H9 (cell line): Measurements from ENCODE around the gene MARCOL. TPM values are rescaled to one million over a fixed set of nuclear protein-coding genes. Genes with fewer than 3 reads are reported as not detected.

Experiments used
- DNase-seq: peaks from one replicate; pipeline ENCODE4 v3.0.0-alpha.2; 2017
- H2AFZ ChIP-seq: one replicate; pipeline ENCODE4 v1.6.1; 2013; ENCODE audit warnings: mild to moderate bottlenecking, low read length, control low read depth, moderate library complexity
- H2AK5ac ChIP-seq: 2 replicates; pipeline ENCODE4 v1.6.1; 2013; ENCODE audit warnings: low read length, control low read depth, mixed read lengths; ENCODE audit not compliant: insufficient read length
- H2BK120ac ChIP-seq: one replicate; pipeline ENCODE4 v1.6.1; 2013; ENCODE audit warnings: low read depth, mild to moderate bottlenecking, low read length, control low read depth, inconsistent platforms; ENCODE audit not compliant: poor library complexity, severe bottlenecking
- H2BK12ac ChIP-seq: 2 replicates; pipeline ENCODE4 v1.6.1; 2013; ENCODE audit warnings: low read length, control low read depth, mixed read lengths, low read depth; ENCODE audit not compliant: insufficient read length
- H2BK15ac ChIP-seq: 2 replicates; pipeline ENCODE4 v1.6.1; 2013; ENCODE audit warnings: low read depth, low read length, control low read depth
- H2BK20ac ChIP-seq: one replicate; pipeline ENCODE4 v1.6.1; 2013; ENCODE audit warnings: low read depth, mild to moderate bottlenecking, low read length, control low read depth, inconsistent platforms; ENCODE audit not compliant: poor library complexity, severe bottlenecking
- H2BK5ac ChIP-seq: 2 replicates; pipeline ENCODE4 v1.6.1; 2013; ENCODE audit warnings: low read length, control low read depth, mixed read lengths; ENCODE audit not compliant: insufficient read length
- H3K14ac ChIP-seq: 2 replicates; pipeline ENCODE4 v1.6.1; 2013; ENCODE audit warnings: low read length, control low read depth; ENCODE audit not compliant: insufficient read depth
- H3K18ac ChIP-seq: 2 replicates; pipeline ENCODE4 v1.6.1; 2013; ENCODE audit warnings: low read depth, mild to moderate bottlenecking, mixed read lengths, low read length, control low read depth; ENCODE audit not compliant: insufficient read length
- H3K23ac ChIP-seq: 2 replicates; pipeline ENCODE4 v1.6.1; 2013; ENCODE audit warnings: low read length, control low read depth, mixed read lengths, low read depth; ENCODE audit not compliant: insufficient read length
- H3K23me2 ChIP-seq: 2 replicates; pipeline ENCODE4 v1.6.1; 2013; ENCODE audit warnings: low read depth, mild to moderate bottlenecking, mixed read lengths, low read length, control low read depth; ENCODE audit not compliant: insufficient read length, poor library complexity, severe bottlenecking
- H3K27ac ChIP-seq: 2 replicates; pipeline ENCODE4 v1.5.1; 2013; ENCODE audit warnings: low read length, control low read depth, mixed read lengths, low read depth; ENCODE audit not compliant: insufficient read length
- H3K27me3 ChIP-seq: 2 replicates; pipeline ENCODE4 v1.6.1; 2013; ENCODE audit warnings: low read length, control low read depth, inconsistent platforms; ENCODE audit not compliant: insufficient read depth
- H3K4ac ChIP-seq: 2 replicates; pipeline ENCODE4 v1.6.1; 2013; ENCODE audit warnings: low read depth, mild to moderate bottlenecking, control low read depth, inconsistent platforms, low read length, moderate library complexity
- H3K4me1 ChIP-seq: 2 replicates; pipeline ENCODE4 v1.6.1; 2013; ENCODE audit warnings: low read length, control low read depth, inconsistent platforms; ENCODE audit not compliant: insufficient read depth
- H3K4me2 ChIP-seq: 2 replicates; pipeline ENCODE4 v1.6.1; 2013; ENCODE audit warnings: low read length, control low read depth, mixed read lengths; ENCODE audit not compliant: insufficient read length, insufficient read depth
- H3K56ac ChIP-seq: 2 replicates; pipeline ENCODE4 v1.6.1; 2013; ENCODE audit warnings: low read depth, mild to moderate bottlenecking, mixed read lengths, low read length, control low read depth; ENCODE audit not compliant: insufficient read length
- H3K79me1 ChIP-seq: 2 replicates; pipeline ENCODE4 v1.6.1; 2013; ENCODE audit warnings: low read depth, mild to moderate bottlenecking, moderate library complexity, low read length, control low read depth, inconsistent platforms; ENCODE audit not compliant: insufficient read depth, poor library complexity, severe bottlenecking
- H3K79me2 ChIP-seq: 2 replicates; pipeline ENCODE4 v1.6.1; 2013; ENCODE audit warnings: low read length, control low read depth, inconsistent platforms; ENCODE audit not compliant: insufficient read depth
- H3K9ac ChIP-seq: 2 replicates; pipeline ENCODE4 v1.6.1; 2013; ENCODE audit warnings: low read length, control low read depth, mixed read lengths; ENCODE audit not compliant: insufficient read length; ENCODE audit errors: extremely low read depth
- H3K9me3 ChIP-seq: one replicate; pipeline ENCODE4 v1.6.1; 2013; ENCODE audit warnings: low read depth, low read length, inconsistent platforms; ENCODE audit not compliant: control insufficient read depth
- H3T11ph ChIP-seq: one replicate; pipeline ENCODE4 v1.6.1; 2013; ENCODE audit warnings: mild to moderate bottlenecking, low read length, control low read depth, inconsistent platforms
- H4K20me1 ChIP-seq: one replicate; pipeline ENCODE4 v1.6.1; 2013; ENCODE audit not compliant: control insufficient read depth, insufficient read length, insufficient read depth
- H4K5ac ChIP-seq: 2 replicates; pipeline ENCODE4 v1.6.1; 2013; ENCODE audit warnings: low read depth, mild to moderate bottlenecking, mixed read lengths, low read length, control low read depth; ENCODE audit not compliant: insufficient read length
- H4K8ac ChIP-seq: replicated peaks from 2 replicates; pipeline ENCODE4 v1.6.1; 2013; ENCODE audit warnings: low read length, control low read depth, mixed read lengths, low read depth; ENCODE audit not compliant: insufficient read length
- H4K91ac ChIP-seq: 2 replicates; pipeline ENCODE4 v1.6.1; 2013; ENCODE audit warnings: low read depth, mild to moderate bottlenecking, moderate library complexity, mixed read lengths, low read length, control low read depth; ENCODE audit not compliant: insufficient read length
- H3K27ac Mint-ChIP-seq, 3 experiments: 2 replicates in 2 of 3; 3 replicates in 1 of 3; pipeline ENCODE4 v1.8.0; 2020 to 2021; ENCODE audit warnings: mixed read lengths in 3 of 3, mild to moderate bottlenecking in 1 of 3, moderate library complexity in 1 of 3
- H3K27me3 Mint-ChIP-seq: 2 replicates; pipeline ENCODE4 v1.8.0; 2021; ENCODE audit warnings: low read depth, mild to moderate bottlenecking, moderate library complexity, mixed read lengths
- H3K36me3 Mint-ChIP-seq, 3 experiments: 2 replicates in 2 of 3; 3 replicates in 1 of 3; pipeline ENCODE4 v1.8.0; 2020 to 2021; ENCODE audit warnings: low read depth in 3 of 3, mixed read lengths in 3 of 3; ENCODE audit not compliant: insufficient read depth in 1 of 3
- H3K4me1 Mint-ChIP-seq, 2 experiments: 2 replicates each; pipeline ENCODE4 v1.8.0; 2020; ENCODE audit warnings: mixed read lengths in 2 of 2
- H3K4me3 Mint-ChIP-seq, 2 experiments: 2 replicates in 1 of 2; 3 replicates in 1 of 2; pipeline ENCODE4 v1.8.0; 2020 to 2021; ENCODE audit warnings: mild to moderate bottlenecking in 2 of 2, mixed read lengths in 2 of 2, moderate library complexity in 1 of 2
- H3K9me3 Mint-ChIP-seq, 2 experiments: 2 replicates in 1 of 2; 3 replicates in 1 of 2; pipeline ENCODE4 v1.8.0; 2020; ENCODE audit warnings: mild to moderate bottlenecking in 2 of 2, mixed read lengths in 2 of 2, moderate library complexity in 1 of 2
- CTCF ChIP-seq: fragments of 200-600 bp; sonication (generic); conservative IDR thresholded peaks from 3 replicates; pipeline ENCODE4 v1.8.0; 2021; ENCODE audit warnings: antibody characterized with exemption, mild to moderate bottlenecking
- WGBS: extraction: QIAGEN DNeasy Blood & Tissue Kit; methylation state at CpG from one replicate; pipeline ENCODE4 v1.1.7; 2013; ENCODE audit warnings: missing lambda C conversion rate, low lambda C conversion rate, mixed read lengths; ENCODE audit not compliant: insufficient read length; ENCODE audit errors: extremely low coverage; 5-methylcytosine and 5-hydroxymethylcytosine counted together
- total RNA-seq: library from RNA; stranded (reverse); gene quantifications from 2 replicates; pipeline ENCODE4 v1.2.1, GENCODE V29; 2021

The MARCOL gene
- total RNA-seq, 1 experiment from 2014 or later = not detected

DNA sequence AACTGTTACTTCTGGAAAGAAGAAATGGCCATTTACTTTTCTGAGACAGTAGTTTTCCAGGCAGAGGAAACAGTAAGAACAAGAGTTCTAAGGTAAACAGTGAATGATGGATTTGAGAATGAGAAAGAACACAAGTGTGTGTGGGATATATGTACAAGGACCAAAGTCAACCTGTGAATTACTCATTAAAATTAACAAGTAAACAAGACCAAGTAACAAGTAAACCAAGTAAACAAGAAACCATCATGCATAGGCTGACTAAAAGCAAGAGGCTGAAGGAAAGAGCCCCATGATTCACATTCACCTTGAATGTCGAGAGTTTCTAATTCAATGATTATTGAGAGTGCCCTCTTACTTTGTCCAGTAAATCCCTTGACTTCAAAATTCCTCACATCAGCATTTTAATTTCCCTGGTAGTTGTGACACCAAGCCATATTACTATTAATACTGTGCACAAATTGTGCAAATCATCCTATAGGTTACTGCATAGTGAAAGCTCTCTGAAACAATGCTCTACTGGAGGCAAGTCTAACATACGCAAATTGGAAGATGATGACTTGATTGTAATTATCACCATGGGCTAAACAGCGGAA lies 9.8 kb upstream of the MARCOL start:
- H3K23me2 ChIP-seq = no peaks in the 10 kb centered on the region
- Mint-ChIP-seq H3K4me3 (no peak overlapping the region), H3K4me1 (peaks cover 13 to 14% of the 10 kb centered on the region in 2 experiments), H3K36me3 (peaks cover 1 to 5% (median 5%) of the 10 kb centered on the region in 3 experiments; a peak in 5 of 7 replicates), H3K9me3 (peaks cover 0 to 3% of the 10 kb centered on the region in 2 experiments; a peak in 1 of 5 replicates), H3K27me3 (no peaks in the 10 kb centered on the region), H3K27ac (no peak overlapping the region)
- H3K14ac ChIP-seq = no peak overlapping the region
- H3K4me1 ChIP-seq = no peaks in the 10 kb centered on the region; the same call in 1 of the 2 replicates
- H2BK15ac ChIP-seq = no peak overlapping the region
- H3K56ac ChIP-seq = no peak overlapping the region
- no peak overlapping the region for H2BK5ac ChIP-seq
- no peak for TF ChIP-seq CTCF
- no peak overlapping the region for H2AFZ ChIP-seq
- H2AK5ac ChIP-seq = no peak overlapping the region
- no peak overlapping the region for H4K91ac ChIP-seq
- no peak overlapping the region for H3K4ac ChIP-seq
- H2BK120ac ChIP-seq = no peak overlapping the region
- no peaks in the 10 kb centered on the region for H3K9me3 ChIP-seq
- no peak overlapping the region for H4K5ac ChIP-seq
- no peaks in the 10 kb centered on the region for H3K27me3 ChIP-seq
- no peak overlapping the region for H3K18ac ChIP-seq
- no peaks in the 10 kb centered on the region for H3K79me1 ChIP-seq
- H4K8ac ChIP-seq = no peak overlapping the region
- H3K9ac ChIP-seq = no peak overlapping the region
- no peaks in the 10 kb centered on the region for H4K20me1 ChIP-seq
- no peak overlapping the region for H3K27ac ChIP-seq
- H2BK12ac ChIP-seq = no peak overlapping the region
- H3K23ac ChIP-seq = no peak overlapping the region
- no peak for DNase-seq
- no peak overlapping the region for H3T11ph ChIP-seq
- H3K4me2 ChIP-seq = no peak overlapping the region
- no peak overlapping the region for H2BK20ac ChIP-seq
- no peaks in the 10 kb centered on the region for H3K79me2 ChIP-seq
- no CpG with 5 or more reads among the region's 3 CpGs for WGBS
